HepG2 (cell line): ENCODE data around the gene TRAPPC12. TPM values are rescaled to one million over a fixed set of nuclear protein-coding genes. Genes with fewer than 3 reads are reported as not detected.

Experiments
- ATAC-seq: fragments of 200-7000 bp; cut with Tn5 transposase; 3 replicates; pipeline ENCODE4 v1.9.1; 2020; ENCODE audit warnings: mild to moderate bottlenecking, moderate library complexity
- BruUV-seq: library from RNA; stranded (reverse); fragments of 400-500 nt; replicated peaks from 2 replicates; lab custom pipeline; 2021; lab: Mats Ljungman, UMichigan
- CTCF ChIA-PET: fragments of 300-600 bp; formaldehyde crosslinking; extraction: SDS; loops from one replicate; lab custom pipeline; 2021; ENCODE audit warnings: low total read pairs, inconsistent platforms, low intra/inter-chr PET ratio; lab: Yijun Ruan, JAX
- POLR2A ChIA-PET: fragments of 350-600 bp; sonication (Branson Sonifier 250); formaldehyde crosslinking; loops from one replicate; lab custom pipeline; 2020; ENCODE audit warnings: antibody characterized with exemption, inconsistent platforms; lab: Yijun Ruan, JAX
- DNase-seq: peaks from one replicate; pipeline ENCODE4 v3.0.0-alpha.2; 2015; ENCODE audit warnings: low spot score
- FAIRE-seq: peaks from 3 replicates; lab custom pipeline; 2011; peaks lifted over from hg19 to GRCh38; lab: Jason Lieb, UNC
- H2AFZ ChIP-seq: one replicate; pipeline ENCODE4 v1.6.1; 2011; ENCODE audit warnings: low read length, inconsistent platforms
- H3K27ac ChIP-seq: fragments of 300-600 bp; 3 replicates; pipeline ENCODE4 v1.8.0; 2011; ENCODE audit warnings: mixed run types, mild to moderate bottlenecking, mixed read lengths, low read length, inconsistent platforms; ENCODE audit not compliant: insufficient read depth; ENCODE audit errors: extremely low read length
- H3K27me3 ChIP-seq, 2 experiments: fragments of 200-600 bp in 1 of 2; 2 replicates in 1 of 2; 3 replicates in 1 of 2; pipeline versions ENCODE4 v1.6.0 to v1.8.0; 2011; ENCODE audit warnings: low read length in 2 of 2, mild to moderate bottlenecking in 2 of 2, moderate library complexity in 2 of 2, inconsistent platforms in 1 of 2; ENCODE audit not compliant: insufficient read depth in 2 of 2, control insufficient read depth in 1 of 2
- H3K36me3 ChIP-seq, 2 experiments: fragments of 200-600 bp in 1 of 2; replicated peaks in 1 of 2; 2 replicates in 1 of 2; 3 replicates in 1 of 2; pipeline versions ENCODE4 v1.5.1 to v1.8.0; 2011; ENCODE audit warnings: low read length in 2 of 2, inconsistent platforms in 1 of 2; ENCODE audit not compliant: insufficient read depth in 2 of 2, control insufficient read depth in 1 of 2
- H3K4me1 ChIP-seq: 2 replicates; pipeline ENCODE4 v1.5.1; 2012; ENCODE audit warnings: low read length, inconsistent platforms; ENCODE audit not compliant: insufficient read depth
- H3K4me2 ChIP-seq: 2 replicates; pipeline ENCODE4 v1.6.0; 2011; ENCODE audit warnings: low read depth, low read length, inconsistent platforms
- H3K4me3 ChIP-seq, 3 experiments: fragments of 200-600 bp in 1 of 3; sonication (generic), shearing (Covaris generic) in 1 of 3; replicated peaks in 1 of 3; 2 replicates each; pipeline ENCODE4 v1.5.1; 2011 to 2016; ENCODE audit warnings: low read length in 3 of 3, inconsistent platforms in 2 of 3, low read depth in 2 of 3, mild to moderate bottlenecking in 2 of 3, control low read depth in 1 of 3, mixed read lengths in 1 of 3; ENCODE audit not compliant: insufficient read depth in 1 of 3
- H3K79me2 ChIP-seq: one replicate; pipeline ENCODE4 v1.6.1; 2011; ENCODE audit warnings: low read length, inconsistent platforms; ENCODE audit not compliant: insufficient read depth
- H3K9ac ChIP-seq: 2 replicates; pipeline ENCODE4 v1.6.0; 2011; ENCODE audit warnings: mild to moderate bottlenecking, low read depth, low read length, inconsistent platforms; ENCODE audit not compliant: insufficient read depth
- H3K9me3 ChIP-seq: 2 replicates; pipeline ENCODE4 v1.5.1; 2012; ENCODE audit warnings: mild to moderate bottlenecking, low read length
- H4K20me1 ChIP-seq: 2 replicates; pipeline ENCODE4 v1.6.0; 2011; ENCODE audit warnings: inconsistent platforms, mild to moderate bottlenecking, low read length, moderate library complexity; ENCODE audit not compliant: insufficient read depth
- AKAP8 ChIP-seq: sonication (generic); formaldehyde crosslinking; IDR thresholded peaks from 2 replicates; pipeline ENCODE4 v1.5.1; 2020; ENCODE audit warnings: mild to moderate bottlenecking, missing genetic modification reagents
- MEF2D ChIP-seq: sonication (generic); formaldehyde crosslinking; IDR thresholded peaks from 2 replicates; pipeline ENCODE4 v1.5.1; 2020; ENCODE audit warnings: mild to moderate bottlenecking, missing genetic modification reagents
- STAT5B ChIP-seq: sonication (generic); formaldehyde crosslinking; IDR thresholded peaks from 2 replicates; pipeline ENCODE4 v1.4.0; 2020; ENCODE audit warnings: missing genetic modification reagents
- ZBTB38 ChIP-seq: sonication (generic); formaldehyde crosslinking; IDR thresholded peaks from 2 replicates; pipeline ENCODE4 v1.5.1; 2020; ENCODE audit warnings: mild to moderate bottlenecking, missing genetic modification reagents
- ZKSCAN5 ChIP-seq: sonication (generic); formaldehyde crosslinking; IDR thresholded peaks from 2 replicates; pipeline ENCODE4 v1.5.1; 2020; ENCODE audit warnings: mild to moderate bottlenecking, missing genetic modification reagents
- ZNF446 ChIP-seq: sonication (generic); formaldehyde crosslinking; IDR thresholded peaks from 2 replicates; pipeline ENCODE4 v1.5.0; 2020; ENCODE audit warnings: mild to moderate bottlenecking, missing genetic modification reagents
- ZNF563 ChIP-seq: sonication (generic); formaldehyde crosslinking; IDR thresholded peaks from 2 replicates; pipeline ENCODE4 v1.8.0; 2022; ENCODE audit warnings: mild to moderate bottlenecking, moderate library complexity, missing genetic modification reagents
- ZNF768 ChIP-seq: sonication (generic); formaldehyde crosslinking; IDR thresholded peaks from 2 replicates; pipeline ENCODE4 v1.4.0; 2020; ENCODE audit warnings: missing genetic modification reagents
- WGBS: methylation state at CpG from one replicate; pipeline ENCODE4 v1.1.6; 2017; ENCODE audit warnings: low lambda C conversion rate; 5-methylcytosine and 5-hydroxymethylcytosine counted together
- in situ Hi-C: cut with HindIII; loops from 2 replicates; pipeline ENCODE4 v1.10.0; 2017; ENCODE audit warnings: low pct_unique_long_range_greater_than_20kb; ENCODE audit not compliant: extremely low pct_ligation_motif_present
- intact Hi-C: fragments of 100-400 bp; cut with micrococcal nuclease; formaldehyde crosslinking; loops from one replicate; pipeline ENCODE4 v1.10.0; 2022; ENCODE audit not compliant: unreplicated experiment
- polyA plus RNA-seq, 8 experiments: library from polyadenylated mRNA; depleted of rRNA in 3 of 8; stranded (reverse) in 7 of 8; unstranded in 1 of 8; fragments of >200 nt; fragmentation: Illumina TruSeq in 4 of 8; extraction: Trizol in 4 of 8; gene quantifications; 2 replicates each; pipeline versions ENCODE4 v1.2.1 to v1.2.3, GENCODE V29; 2011 to 2016; ENCODE audit warnings: low read depth in 4 of 8, missing spikeins in 1 of 8, mixed read lengths in 1 of 8; ENCODE audit not compliant: insufficient read depth in 1 of 8
- total RNA-seq, 5 experiments: library from RNA; depleted of rRNA; stranded (reverse); fragments of >200 nt; fragmentation: Illumina TruSeq; extraction: Trizol; gene quantifications; 2 replicates each; pipeline ENCODE4 v1.2.3, GENCODE V29; 2016; ENCODE audit warnings: low read depth in 1 of 5
- TF ChIP-seq, protein P1 (sequence below): sonication (generic); formaldehyde crosslinking; IDR thresholded peaks from 2 replicates; pipeline ENCODE4 v1.8.0; 2022; ENCODE audit warnings: missing genetic modification reagents, mild to moderate bottlenecking, inconsistent platforms, borderline replicate concordance
- TF ChIP-seq, protein P2 (sequence below): sonication (generic); formaldehyde crosslinking; IDR thresholded peaks from 2 replicates; pipeline ENCODE4 v1.5.0; 2020; ENCODE audit warnings: mild to moderate bottlenecking, missing genetic modification reagents
- TF ChIP-seq, protein P3 (sequence below): sonication (generic); formaldehyde crosslinking; IDR thresholded peaks from 2 replicates; pipeline ENCODE4 v1.4.0; 2020; ENCODE audit warnings: missing genetic modification reagents
- TF ChIP-seq, protein P4 (sequence below): sonication (generic); formaldehyde crosslinking; IDR thresholded peaks from 2 replicates; pipeline ENCODE4 v1.5.1; 2020; ENCODE audit warnings: mild to moderate bottlenecking, moderate library complexity, missing genetic modification reagents
- TF ChIP-seq, protein P5 (sequence below): fragments of 450-650 bp; IDR thresholded peaks from 2 replicates; pipeline ENCODE4 v1.6.1; 2016
- TF ChIP-seq, protein P6 (sequence below): IDR thresholded peaks from 2 replicates; pipeline ENCODE4 v1.6.1; 2016; ENCODE audit warnings: missing compliant biosample characterization, missing genetic modification reagents, borderline replicate concordance

TRAPPC12 gene
- total and polyA plus RNA-seq, 2 of the 13 experiments (the other 11 are each of a cell fraction or from before 2014, with no cell fraction given), result 46.4 to 97.7 TPM

DNA sequence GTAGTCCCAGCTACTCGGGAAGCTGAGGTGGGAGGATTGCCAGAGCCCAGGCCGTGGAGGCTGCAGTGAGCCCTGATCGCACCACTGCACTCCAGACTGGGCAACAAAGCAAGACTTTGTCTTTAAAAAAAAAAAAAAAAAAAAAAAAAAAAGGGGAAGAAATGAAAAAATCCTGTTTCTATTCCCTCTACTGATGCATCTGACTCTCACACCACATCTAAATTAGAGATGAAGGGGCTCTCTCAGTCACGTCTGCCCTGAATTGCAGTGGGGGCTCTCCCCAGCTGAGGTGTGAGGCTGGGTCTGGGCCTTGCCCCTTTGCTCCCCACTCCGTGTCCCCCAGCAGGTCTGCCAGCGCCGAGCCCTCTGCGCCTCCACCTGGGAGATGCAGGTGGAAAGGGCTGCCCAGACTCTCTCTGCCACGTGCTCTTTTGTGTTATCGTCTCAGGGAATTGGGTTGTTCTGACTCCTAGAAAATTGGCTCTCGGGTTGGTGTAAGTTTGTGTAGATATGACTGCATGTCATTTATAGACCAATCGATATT lies 30.2 kb downstream of the TRAPPC12 start:
- no TSS peak for BruUV-seq
- no peak overlapping the region for H3K27ac ChIP-seq
- no peak overlapping the region for H3K4me2 ChIP-seq
- intact Hi-C loops (no loop called here), in situ Hi-C loops (no loop called here)
- FAIRE-seq, result no peak
- H3K9me3 ChIP-seq, result no peaks in the 10 kb centered on the region
- no peak overlapping the region for H3K9ac ChIP-seq
- CTCF ChIA-PET, result no interaction called here
- 95% methylated on average over 12 of the region's 12 CpGs for WGBS
- H2AFZ ChIP-seq, result no peak overlapping the region
- H3K27me3 ChIP-seq, result no peaks in the 10 kb centered on the region
- no peak overlapping the region for H3K4me3 ChIP-seq
- no peak for DNase-seq
- no peaks in the 10 kb centered on the region for H3K79me2 ChIP-seq
- TF ChIP-seq MEF2D, result no peak
- no peak for TF ChIP-seq ZNF563
- TF ChIP-seq, protein P1, sequence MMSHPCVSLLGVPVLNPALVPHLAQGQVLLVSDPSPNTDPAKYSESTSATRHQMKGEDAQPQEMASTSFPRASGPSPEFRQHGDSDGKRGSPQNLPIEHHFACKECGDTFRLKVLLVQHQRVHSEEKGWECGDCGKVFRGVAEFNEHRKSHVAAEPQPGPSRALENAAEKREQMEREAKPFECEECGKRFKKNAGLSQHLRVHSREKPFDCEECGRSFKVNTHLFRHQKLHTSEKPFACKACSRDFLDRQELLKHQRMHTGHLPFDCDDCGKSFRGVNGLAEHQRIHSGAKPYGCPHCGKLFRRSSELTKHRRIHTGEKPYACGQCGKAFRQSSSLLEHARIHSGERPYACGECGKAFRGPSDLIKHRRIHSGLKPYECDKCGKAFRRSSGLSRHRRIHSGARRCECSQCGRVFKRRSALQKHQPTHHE, result no peak
- no peak for TF ChIP-seq ZNF446 (CRISPR knock-in tag)
- no peak for TF ChIP-seq STAT5B (CRISPR knock-in tag)
- TF ChIP-seq, protein P2, sequence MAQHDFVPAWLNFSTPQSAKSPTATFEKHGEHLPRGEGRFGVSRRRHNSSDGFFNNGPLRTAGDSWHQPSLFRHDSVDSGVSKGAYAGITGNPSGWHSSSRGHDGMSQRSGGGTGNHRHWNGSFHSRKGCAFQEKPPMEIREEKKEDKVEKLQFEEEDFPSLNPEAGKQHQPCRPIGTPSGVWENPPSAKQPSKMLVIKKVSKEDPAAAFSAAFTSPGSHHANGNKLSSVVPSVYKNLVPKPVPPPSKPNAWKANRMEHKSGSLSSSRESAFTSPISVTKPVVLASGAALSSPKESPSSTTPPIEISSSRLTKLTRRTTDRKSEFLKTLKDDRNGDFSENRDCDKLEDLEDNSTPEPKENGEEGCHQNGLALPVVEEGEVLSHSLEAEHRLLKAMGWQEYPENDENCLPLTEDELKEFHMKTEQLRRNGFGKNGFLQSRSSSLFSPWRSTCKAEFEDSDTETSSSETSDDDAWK (CRISPR knock-in tag), result no peak
- no peak for TF ChIP-seq ZBTB38 (CRISPR knock-in tag)
- TF ChIP-seq ZKSCAN5 (CRISPR knock-in tag), result no peak
- TF ChIP-seq, protein P3, sequence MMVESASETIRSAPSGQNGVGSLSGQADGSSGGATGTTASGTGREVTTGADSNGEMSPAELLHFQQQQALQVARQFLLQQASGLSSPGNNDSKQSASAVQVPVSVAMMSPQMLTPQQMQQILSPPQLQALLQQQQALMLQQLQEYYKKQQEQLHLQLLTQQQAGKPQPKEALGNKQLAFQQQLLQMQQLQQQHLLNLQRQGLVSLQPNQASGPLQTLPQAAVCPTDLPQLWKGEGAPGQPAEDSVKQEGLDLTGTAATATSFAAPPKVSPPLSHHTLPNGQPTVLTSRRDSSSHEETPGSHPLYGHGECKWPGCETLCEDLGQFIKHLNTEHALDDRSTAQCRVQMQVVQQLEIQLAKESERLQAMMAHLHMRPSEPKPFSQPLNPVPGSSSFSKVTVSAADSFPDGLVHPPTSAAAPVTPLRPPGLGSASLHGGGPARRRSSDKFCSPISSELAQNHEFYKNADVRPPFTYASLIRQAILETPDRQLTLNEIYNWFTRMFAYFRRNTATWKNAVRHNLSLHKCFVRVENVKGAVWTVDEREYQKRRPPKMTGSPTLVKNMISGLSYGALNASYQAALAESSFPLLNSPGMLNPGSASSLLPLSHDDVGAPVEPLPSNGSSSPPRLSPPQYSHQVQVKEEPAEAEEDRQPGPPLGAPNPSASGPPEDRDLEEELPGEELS (CRISPR knock-in tag), result no peak
- TF ChIP-seq, protein P4, sequence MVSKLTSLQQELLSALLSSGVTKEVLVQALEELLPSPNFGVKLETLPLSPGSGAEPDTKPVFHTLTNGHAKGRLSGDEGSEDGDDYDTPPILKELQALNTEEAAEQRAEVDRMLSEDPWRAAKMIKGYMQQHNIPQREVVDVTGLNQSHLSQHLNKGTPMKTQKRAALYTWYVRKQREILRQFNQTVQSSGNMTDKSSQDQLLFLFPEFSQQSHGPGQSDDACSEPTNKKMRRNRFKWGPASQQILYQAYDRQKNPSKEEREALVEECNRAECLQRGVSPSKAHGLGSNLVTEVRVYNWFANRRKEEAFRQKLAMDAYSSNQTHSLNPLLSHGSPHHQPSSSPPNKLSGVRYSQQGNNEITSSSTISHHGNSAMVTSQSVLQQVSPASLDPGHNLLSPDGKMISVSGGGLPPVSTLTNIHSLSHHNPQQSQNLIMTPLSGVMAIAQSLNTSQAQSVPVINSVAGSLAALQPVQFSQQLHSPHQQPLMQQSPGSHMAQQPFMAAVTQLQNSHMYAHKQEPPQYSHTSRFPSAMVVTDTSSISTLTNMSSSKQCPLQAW (CRISPR knock-in tag), result no peak
- TF ChIP-seq, protein P5, sequence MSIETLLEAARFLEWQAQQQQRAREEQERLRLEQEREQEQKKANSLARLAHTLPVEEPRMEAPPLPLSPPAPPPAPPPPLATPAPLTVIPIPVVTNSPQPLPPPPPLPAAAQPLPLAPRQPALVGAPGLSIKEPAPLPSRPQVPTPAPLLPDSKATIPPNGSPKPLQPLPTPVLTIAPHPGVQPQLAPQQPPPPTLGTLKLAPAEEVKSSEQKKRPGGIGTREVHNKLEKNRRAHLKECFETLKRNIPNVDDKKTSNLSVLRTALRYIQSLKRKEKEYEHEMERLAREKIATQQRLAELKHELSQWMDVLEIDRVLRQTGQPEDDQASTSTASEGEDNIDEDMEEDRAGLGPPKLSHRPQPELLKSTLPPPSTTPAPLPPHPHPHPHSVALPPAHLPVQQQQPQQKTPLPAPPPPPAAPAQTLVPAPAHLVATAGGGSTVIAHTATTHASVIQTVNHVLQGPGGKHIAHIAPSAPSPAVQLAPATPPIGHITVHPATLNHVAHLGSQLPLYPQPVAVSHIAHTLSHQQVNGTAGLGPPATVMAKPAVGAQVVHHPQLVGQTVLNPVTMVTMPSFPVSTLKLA, result no peak
- no peak for TF ChIP-seq ZNF768 (CRISPR knock-in tag)
- no peak for TF ChIP-seq AKAP8 (CRISPR knock-in tag)
- TF ChIP-seq, protein P6, sequence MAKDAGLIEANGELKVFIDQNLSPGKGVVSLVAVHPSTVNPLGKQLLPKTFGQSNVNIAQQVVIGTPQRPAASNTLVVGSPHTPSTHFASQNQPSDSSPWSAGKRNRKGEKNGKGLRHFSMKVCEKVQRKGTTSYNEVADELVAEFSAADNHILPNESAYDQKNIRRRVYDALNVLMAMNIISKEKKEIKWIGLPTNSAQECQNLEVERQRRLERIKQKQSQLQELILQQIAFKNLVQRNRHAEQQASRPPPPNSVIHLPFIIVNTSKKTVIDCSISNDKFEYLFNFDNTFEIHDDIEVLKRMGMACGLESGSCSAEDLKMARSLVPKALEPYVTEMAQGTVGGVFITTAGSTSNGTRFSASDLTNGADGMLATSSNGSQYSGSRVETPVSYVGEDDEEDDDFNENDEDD (CRISPR knock-in tag), result no peak
- no peaks in the 10 kb centered on the region for H3K4me1 ChIP-seq
- no peaks in the 10 kb centered on the region for H4K20me1 ChIP-seq
- no peak for ATAC-seq
- POLR2A ChIA-PET, result no interaction called here
- peaks cover 20 to 52% of the 10 kb centered on the region in 2 experiments for H3K36me3 ChIP-seq
